SW480 (cell line): Measurements from ENCODE around the gene KY.
"Not testable (repeated sequence)": the region's sequence is repeated elsewhere in the genome, so short reads cannot be mapped to it uniquely, and the experiment has no call there.

Experiments
- DNase-seq: peaks from one replicate; pipeline ENCODE4 v3.0.0-alpha.2; 2016; ENCODE audit warnings: low spot score

The KY gene

DNA sequence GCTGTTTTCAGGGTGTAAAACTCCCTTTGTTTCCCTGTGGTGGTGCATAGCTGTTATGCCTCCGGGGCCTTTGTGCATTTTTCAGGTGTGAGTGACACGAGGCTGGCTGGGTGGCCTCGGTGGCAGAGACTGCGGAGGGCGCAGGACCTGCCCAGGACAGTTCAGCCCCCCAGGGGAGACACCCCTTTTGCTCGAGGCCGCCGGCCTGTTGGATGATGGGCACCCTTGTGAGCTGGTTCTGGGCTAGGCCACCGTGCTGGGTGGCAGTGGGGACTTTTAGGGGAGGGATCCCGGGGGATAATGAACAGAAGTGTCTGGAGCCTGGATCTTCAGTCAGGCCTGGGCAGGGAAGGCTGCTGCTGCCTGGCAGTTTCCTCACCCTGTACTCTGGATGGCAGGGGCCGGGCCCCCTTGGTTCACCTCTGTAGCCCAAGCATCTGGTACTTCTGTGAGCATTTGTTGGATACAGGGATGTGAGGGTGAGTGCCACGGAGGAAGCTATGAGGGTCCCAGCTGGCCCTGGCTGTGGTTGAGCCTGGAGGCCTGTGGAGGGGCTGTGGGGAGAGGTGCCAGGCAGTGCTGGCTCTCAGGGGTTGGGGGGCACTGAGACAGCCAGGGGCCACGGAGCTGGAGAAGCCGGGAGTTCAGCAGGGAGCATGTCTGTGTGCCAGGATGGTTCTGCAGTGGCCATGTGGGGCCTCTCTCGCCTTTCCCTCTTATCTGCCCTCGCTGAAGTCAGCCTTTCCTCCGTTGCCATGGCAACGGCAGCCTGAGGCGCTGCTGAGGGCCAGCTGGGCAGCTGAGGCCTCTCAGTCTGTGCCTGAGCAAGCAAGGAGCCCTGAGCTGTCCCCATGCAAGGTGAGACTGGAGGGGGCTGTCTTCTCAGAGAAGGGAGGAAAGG, 49.0 kb downstream of the KY start:
- no peak for DNase-seq

DNA sequence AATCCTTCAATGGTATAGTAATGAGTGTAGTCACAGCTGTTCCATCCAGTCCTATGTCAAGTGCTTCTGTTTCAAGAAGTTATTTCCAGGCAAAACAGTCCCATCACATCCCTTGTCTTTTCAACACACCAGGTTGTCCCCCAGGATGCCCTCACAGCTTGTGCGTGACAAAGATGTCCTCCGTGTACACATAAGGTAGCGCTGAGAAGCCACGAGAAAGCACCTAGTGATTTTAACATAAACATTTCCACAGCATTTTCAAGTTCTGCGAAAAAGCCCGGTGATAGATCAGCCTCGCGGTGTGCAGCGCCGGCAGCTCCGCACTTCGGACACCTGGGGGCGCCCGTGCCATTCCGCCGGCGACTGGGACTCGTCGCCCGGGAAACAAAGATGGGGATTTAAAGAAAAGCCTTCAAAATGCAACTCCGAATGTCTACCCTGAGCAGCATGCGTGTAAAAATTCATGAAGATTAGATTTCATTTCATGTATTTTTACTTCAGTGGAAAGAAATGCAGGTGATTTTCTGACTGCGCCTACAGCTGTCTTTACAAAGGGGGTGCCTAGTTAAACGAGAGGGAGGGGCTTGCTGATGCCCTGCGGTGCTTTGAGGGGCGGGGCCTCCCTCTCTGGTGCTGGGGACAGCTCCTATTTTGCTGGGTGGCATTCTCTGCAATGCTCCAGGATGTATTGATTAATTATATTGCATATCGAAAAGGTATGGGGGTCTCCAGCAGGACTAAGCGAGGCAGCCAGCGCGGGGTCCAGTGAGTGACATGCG, 49.9 kb downstream of the KY start:
- DNase-seq, result peak; percentile 46

DNA sequence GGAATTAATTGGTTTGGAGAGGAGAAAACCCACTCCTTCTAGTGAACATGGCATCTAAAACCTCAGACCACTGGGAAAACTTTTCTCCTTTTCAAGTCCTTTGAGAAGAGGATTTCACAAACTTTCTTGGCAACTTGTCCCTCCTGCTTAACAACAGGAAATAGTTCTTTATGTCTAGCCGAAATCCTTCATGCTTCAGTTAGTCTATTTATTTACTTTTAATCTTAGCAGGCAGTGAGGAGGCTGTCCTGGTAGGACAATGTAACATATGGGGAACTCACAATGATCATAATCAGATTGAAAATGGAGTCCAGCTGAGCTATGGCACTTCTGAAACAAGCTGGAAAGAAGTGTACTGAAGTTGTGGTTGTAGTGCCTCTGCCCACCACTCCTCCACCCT, 50.6 kb downstream of the KY start:
- no peak for DNase-seq

DNA sequence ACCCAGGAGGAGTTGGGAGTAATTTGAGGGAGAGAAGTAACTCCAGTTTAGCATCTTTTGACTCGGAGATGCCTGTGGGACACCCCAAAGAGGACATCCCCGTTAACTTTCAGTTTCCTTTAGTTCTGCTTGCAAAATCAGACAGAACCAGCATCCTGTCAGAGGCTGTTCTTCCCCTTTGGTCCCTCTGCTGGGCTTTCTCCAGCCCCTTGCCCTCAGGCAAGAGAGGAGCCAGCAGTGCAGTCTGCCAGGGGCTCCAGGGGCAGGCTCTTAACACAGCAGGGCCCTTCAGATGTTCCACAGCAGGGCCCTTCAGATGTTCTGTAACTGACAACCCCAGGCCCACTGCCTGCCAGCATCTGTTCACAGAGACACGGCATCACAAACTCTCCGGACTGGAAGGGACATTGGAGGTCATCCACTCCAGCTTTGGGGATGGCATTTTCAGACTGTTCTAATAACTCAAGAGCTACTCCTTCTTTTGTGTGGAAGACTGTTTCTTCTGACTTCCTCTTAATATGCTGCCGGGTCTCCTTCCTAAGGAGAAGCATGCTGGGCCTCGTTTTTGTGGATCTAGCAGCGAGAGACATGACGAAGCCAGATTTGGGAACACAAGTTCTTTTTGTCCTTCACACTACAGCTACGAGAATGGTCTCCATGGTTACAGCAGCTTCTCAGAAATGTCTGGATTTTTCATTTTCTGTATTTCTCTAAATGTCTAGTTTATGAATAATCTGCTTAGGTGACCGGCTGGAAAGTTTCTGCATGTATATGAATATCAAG, 51.9 kb downstream of the KY start:
- DNase-seq, result no peak

DNA sequence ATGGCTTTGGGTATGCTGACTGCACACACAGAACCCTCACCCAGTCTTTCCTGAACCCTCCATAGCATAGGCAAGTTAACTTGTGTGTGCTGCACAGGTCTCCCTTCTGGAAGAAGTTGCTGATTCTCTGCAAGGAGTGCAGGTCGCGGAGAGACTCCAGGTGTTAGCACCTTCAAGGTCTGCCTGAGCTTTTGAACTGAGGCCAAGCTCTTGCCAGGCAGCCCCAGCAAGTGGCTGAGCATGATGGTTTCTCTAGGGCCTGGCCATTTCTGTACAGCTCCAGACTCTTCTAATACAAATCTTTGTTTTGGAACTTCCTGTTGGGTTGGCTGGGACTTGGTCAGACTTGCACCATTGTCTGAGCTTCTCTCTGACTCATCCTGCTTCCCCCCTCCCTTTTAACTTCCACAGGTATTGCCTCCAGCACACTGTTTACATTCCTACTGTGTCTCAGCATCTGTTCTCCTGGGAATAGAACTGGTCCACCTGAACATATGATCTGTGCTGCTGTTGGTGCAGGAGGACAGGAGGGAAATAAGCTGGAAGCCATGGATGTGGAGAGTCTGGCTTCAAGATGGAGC, 53.3 kb downstream of the KY start:
- DNase-seq, result peak; percentile 37

DNA sequence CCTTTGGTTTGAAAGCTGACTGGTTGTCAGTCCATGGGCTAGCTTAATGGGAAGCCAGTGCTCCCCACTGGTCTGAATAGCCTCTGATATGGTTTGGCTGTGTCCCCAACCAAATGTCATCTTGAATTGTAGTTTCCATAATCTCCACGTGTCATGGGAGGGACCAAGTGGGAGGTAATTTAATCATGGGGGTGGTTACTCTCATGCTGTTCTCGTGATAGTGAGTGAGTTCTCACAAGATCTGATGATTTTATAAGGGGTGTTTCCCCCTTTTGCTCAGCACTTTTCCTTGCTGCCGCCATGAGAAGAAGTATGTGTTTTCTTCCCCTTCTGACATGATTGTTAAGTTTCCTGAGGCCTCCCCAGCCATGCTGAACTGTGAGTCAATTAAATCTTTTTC, 55.8 kb downstream of the KY start:
- DNase-seq, result not testable (repeated sequence)

DNA sequence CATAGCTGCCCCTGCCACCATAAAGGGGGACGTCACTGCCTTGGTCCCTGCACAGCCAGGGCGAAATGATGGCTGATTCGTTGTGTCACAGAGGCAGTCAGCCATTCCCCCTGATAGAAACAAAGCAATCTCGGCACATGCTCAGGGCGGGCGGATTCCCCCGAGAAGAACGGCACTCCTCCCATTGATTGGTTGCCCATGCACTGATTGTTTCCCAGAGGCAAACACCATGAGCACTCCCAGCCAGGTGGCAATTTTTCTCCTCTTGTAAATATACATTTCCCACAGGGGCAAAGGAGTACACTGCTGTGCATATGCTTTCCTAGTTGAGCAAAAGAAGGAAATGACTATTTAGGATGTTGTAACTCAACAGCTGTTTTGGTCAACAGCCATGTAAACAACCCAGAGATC, 56.5 kb downstream of the KY start:
- no peak for DNase-seq

DNA sequence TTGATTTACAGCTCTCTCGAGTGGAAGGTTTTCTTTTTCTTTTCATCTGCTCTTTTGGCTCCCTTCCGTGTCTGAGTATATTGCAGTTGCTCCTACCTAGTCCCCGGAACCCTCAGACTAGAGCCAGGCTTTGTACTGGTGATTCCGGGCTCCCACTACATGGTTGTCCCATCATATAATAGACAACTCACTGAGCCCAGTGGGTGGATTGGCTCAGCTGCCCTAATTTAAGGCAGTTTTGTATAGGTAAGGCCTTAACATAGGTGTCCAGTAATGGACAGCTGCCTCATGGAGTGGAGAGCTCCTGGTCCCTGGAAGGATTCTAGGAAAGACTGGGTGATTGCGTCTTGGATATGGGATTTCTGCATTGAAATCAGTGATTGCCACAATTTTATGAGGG, 58.0 kb downstream of the KY start:
- no peak for DNase-seq

DNA sequence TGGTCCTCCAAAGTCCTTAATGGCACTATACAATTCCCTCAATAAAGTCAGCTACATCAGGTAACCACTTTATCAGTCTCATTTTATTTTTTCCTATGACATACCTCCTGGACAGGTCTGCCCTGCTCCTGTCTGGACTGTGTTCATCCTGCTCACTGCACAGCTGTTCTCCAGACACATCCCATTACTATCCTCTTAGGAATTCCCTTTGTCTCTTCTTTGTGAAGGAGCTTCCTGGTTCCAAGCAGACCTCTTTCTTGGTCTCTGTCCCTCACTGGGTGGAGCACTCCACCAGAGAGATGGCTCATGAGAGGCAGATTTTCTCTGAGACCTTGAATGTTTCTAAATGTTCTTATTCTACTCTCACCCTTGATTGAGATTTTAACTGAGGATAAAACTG, 60.1 kb downstream of the KY start:
- no peak for DNase-seq

DNA sequence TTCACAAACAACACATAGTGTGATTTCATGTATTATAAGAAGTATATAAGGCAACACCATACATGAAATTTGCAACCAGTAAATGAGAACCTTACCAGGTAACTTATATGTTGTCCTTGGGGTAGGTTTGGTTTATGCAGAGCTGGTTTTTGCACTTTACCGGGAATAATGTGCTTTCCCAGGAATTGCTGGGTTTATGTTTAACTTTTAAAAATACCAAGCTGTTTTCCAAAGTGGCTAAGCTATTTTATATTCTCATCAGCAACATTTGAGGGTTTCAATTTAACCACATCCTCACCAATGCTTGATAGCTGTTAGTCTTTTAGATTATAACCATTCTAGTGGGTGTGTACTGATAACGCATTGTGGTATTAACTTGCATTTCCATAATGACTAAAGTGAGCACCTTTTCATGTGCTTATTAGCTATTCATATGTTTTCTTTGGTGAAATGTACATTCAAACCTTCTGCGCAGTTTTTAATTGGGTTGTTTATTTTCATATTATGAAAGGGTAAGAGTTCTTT, 71.6 kb downstream of the KY start:
- no peak for DNase-seq

DNA sequence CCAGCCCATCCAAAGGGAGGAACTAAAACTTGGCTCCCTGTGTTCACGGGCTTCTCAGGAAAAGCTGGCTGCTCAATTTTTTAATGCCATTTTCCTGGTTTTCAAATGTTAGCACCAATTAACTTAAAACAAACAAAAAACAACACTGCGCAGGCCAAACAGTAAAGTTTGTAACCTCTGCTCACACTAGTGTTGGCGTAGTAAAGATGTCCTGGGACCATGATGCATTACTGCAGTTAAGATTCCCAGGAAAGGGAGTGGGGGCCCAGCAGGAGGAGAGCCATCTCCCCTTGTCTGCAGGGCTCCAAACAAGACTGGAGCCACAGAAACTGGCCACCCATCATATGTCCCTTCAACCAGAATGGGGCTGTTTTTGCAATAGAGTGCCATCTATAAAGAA, 74.0 kb downstream of the KY start:
- no peak for DNase-seq

DNA sequence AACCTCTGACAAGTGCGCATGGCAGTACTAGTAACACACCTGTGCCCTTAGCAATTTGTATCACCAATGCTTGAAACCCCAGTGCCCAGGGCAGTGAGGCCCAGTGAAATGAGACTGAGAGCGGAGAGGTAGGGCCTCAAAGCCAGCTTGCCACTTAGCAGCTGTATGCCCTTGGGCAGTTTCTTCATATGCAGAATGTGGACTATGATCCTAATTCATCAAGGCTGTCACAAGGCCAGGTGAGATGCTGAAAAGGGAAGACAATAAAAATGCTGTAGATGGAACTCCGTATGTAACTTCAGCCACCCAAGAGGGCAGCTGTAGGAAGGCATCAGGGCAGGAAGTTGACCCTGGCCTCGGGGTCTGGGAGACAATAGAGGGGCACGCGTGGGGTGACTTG, 74.4 kb downstream of the KY start:
- DNase-seq, result no peak

DNA sequence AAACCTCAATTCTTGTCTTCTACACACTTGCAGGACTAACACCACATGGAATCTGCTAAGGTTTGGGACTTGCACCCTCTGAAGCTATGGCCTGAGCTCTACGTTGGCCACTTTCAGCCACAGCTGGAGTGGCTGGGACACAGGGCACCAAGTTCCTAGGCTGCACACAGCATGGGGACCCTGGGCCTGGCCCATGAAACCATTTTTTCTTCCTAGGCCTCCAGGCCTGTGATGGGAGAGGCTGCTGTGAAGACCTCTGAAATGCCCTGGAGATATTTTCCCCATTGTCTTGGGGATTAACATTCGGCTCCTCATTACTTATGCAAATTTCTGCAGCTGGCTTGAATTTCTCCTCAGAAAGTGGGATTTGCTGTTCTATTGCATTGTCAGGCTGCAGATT, 80.9 kb downstream of the KY start:
- not testable (repeated sequence) for DNase-seq

DNA sequence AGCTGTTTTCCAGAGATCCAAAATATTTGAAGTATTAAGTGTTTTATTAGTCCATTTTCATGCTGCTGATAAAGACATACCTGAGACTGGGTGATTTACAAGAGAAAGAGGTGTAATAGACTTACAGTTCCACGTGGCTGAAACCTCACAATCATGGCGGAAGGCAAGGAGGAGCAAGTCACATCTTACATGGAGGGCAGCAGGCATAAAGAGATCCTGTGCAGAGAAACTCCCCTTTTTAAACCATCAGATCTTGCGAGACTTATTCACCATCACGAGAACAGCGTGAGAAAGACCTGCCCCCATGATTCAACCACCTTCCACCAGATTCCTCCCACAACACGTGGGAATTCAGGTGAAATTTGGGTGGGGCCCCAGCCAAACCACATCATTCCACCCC, 82.0 kb downstream of the KY start:
- DNase-seq, result no peak

DNA sequence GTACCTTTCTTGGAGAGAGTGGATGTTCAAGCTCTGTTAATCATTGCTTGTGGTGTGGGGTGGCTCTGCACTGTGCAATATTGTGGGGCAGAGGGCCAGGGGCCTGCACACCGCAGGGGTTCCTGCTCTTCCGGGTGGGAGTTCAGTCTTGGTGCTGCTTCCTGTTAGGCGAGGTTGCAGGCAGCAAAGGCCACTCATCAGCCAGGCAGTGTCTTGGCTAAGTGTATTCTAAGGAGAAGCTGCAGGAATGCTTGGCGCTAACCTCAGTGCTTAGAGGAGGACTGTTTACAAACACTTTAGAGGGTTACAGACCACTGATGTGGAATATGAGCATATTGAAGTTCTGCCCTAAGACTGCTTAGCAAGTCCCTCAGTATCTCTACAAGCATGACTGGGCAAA, 83.2 kb downstream of the KY start:
- DNase-seq, result no peak

DNA sequence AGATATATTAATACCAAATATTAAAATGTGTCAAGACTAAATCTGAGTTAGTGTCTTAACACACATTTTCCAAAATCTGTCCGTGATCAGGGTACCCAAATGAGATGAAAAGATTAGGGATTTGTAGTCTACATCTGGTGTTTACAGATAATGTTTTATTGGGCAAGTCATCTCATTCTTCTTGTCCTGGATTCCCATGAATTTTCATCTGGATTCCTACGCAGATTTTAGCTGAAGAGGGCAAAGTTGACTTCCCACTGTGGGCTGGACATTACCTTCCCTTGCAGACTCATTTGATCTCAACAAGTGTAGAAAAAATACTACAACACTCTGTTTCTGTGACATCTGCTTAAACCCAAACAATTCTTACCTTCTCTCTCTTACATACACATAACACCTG, 85.8 kb downstream of the KY start:
- DNase-seq, result no peak

DNA sequence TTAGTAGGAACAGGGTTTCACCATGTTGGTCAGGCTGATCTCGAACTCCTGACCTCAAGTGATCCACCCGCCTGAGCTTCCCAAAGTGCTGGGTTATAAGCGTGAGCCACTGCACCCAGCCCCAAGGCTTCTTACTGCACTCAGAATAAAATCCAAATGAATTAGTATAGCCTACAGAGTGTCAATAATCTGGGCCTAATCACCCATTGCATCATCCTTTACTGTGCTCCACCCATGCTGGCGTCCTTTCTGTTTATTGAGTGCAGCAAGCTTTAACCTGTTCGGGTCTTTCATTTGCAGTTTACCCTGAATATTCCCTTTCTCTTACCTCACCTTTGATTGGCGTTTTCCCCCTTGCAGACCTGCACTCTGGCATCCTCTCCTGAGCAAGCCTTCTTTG, 87.2 kb downstream of the KY start:
- no peak for DNase-seq

DNA sequence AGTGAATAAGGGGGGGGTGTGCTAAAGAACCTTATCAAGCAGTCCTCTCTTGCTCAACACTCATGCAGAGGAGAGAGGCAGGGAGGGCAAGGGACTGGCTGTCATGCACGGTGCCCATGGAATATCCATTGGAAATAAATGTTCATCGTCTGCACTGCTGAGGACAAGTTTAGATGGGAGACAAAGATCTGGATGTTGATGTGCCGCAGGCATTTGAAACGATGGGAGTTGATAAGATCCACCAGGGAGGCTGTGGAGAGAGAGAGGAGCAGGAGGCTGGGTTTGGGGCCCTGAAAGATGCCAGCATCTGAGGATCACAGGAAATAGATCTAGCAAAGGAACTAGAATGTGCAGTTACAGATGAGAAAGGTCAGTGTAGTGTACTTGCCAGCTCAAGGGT, 88.8 kb downstream of the KY start:
- DNase-seq, result no peak

DNA sequence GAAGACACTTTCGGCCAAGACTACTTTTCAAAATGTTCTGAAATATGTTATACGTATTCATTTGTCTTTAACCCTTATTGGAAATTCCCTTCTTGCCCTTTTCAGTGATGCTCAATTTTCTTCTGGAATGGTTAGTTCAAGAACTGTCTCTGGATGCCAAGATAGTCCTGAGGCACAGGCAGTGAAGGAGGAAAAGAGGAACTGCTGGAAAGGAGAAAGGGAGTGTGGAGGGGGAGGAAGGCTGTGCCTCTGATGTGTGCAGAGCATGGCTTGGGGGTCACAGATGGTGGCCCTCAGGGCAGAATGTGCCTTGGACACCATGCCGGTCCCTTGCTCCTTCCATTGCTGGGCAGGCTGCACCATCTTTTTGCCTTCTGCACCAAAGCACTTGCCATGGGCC, 91.2 kb downstream of the KY start:
- DNase-seq, result no peak
